Measurements from ENCODE around the gene PPM1E. TPM values are rescaled to one million over a fixed set of nuclear protein-coding genes. Genes with fewer than 3 reads are reported as not detected.

PPM1E gene
- total and polyA plus RNA-seq, 2 of the 8 experiments (the other 6 are each of a cell fraction or from before 2014, with no cell fraction given), result 5.0 to 10.4 TPM

- TF ChIP-seq E2F6 (IDR thresholded peaks at IDR 0.05) (no peak), SP1 (IDR thresholded peaks at IDR 0.05; ENCODE audit: low read depth, low read length) (no peak), GTF2F1 (IDR thresholded peaks at IDR 0.05; ENCODE audit: borderline replicate concordance, low read depth, low read length) (no peak), ATF2 (IDR thresholded peaks at IDR 0.05; ENCODE audit: low read length) (no peak), TAF7 (optimal IDR thresholded peaks at IDR 0.05; ENCODE audit: borderline replicate concordance, low read depth, low read length) (no peak), BACH1 (IDR thresholded peaks at IDR 0.05; ENCODE audit: low read length) (no peak), CTBP2 (IDR thresholded peaks at IDR 0.05; ENCODE audit: borderline replicate concordance, insufficient read depth, insufficient read length, low read length) (no peak)
Measured at GRCh38 chr17:58786586-58787295, 31.1 kb downstream of the PPM1E start (continued).

All from H1 (cell line).